Measurements from ENCODE around the gene NPFFR2. TPM values are rescaled to one million over a fixed set of nuclear protein-coding genes. Genes with fewer than 3 reads are reported as not detected.
A peak's percentile ranks its signal among the peaks of the same experiment; 100 is the strongest.

The NPFFR2 gene
- total RNA-seq, 1 experiment from 2014 or later, result not detected

DNA sequence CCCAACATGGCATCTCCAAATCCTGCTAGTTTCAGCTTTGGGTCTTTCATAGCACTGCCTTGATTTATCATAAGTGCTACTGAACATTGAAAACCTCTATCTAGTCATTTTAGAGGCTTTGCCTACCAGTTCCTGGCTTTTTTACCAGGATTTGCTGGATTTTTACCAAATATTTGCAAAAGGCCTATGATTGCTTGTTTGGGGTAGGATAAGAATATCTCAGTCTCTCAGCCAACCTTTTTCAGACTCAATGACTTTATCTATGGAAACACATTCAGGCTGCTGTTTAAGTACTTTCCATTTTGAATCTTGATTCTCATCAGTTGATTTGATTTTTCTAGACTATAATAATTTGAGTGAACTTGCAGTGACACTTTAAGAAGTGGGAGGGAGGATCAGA lies 80.1 kb downstream of the NPFFR2 start (continued):
- TF ChIP-seq, protein P1, sequence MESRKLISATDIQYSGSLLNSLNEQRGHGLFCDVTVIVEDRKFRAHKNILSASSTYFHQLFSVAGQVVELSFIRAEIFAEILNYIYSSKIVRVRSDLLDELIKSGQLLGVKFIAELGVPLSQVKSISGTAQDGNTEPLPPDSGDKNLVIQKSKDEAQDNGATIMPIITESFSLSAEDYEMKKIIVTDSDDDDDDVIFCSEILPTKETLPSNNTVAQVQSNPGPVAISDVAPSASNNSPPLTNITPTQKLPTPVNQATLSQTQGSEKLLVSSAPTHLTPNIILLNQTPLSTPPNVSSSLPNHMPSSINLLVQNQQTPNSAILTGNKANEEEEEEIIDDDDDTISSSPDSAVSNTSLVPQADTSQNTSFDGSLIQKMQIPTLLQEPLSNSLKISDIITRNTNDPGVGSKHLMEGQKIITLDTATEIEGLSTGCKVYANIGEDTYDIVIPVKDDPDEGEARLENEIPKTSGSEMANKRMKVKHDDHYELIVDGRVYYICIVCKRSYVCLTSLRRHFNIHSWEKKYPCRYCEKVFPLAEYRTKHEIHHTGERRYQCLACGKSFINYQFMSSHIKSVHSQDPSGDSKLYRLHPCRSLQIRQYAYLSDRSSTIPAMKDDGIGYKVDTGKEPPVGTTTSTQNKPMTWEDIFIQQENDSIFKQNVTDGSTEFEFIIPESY (IDR thresholded peaks at IDR 0.05; ENCODE audit: extremely low read depth, insufficient replicate concordance, low read length), result no peak
- TF ChIP-seq EZH2 (IDR thresholded peaks at IDR 0.05), result no peak

DNA sequence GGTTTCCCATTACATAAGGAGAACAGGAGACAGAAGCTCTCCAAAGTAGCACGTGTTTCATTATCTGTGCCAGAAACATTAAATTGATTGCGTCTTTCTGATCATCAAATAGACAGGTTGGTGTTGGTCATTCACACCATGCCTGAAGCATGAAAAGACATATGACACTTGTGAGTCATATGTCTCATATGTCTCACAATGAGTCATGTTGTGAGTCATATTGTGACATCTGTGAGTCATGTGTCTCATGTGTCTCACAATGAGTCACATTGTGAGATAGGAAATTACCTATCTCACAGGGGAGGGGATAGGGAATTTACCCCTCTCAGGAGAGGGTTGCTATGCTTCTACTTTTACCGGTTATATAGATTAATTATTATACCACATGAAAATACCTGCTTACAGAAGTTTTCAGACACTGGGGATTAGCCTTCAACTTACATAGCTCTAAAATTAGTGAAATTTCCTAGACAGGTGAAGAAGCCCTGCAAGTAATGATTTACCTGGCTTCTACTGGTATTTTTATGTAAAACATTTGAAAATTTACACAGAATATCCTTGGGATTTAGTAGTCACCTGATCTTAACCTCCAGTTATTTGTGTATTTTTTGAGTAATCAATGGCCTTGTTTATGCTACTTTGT lies 80.8 kb downstream of the NPFFR2 start:
- Histone ChIP-seq H3K4me1 (ENCODE audit: control insufficient read depth in 1 of 2, insufficient read depth in 2 of 2, low read length in 2 of 2) (no peaks in the 10 kb centered on the region), H4K20me1 (ENCODE audit: insufficient read depth) (no peaks in the 10 kb centered on the region), H3K27ac (ENCODE audit: low read depth, low read length) (no peak overlapping the region), H3K4me2 (ENCODE audit: low read length) (no peak overlapping the region), H3K9me3 (ENCODE audit: control insufficient read depth in 1 of 2, insufficient read depth in 1 of 2, low read depth in 1 of 2, low read length in 2 of 2) (peaks cover 3 to 7% of the 10 kb centered on the region in 2 experiments; a peak in 2 of 4 replicates), H2AFZ (ENCODE audit: low read depth, low read length, poor library complexity, severe bottlenecking) (no peak overlapping the region), H3K79me2 (ENCODE audit: insufficient read depth, low read length) (no peaks in the 10 kb centered on the region), H3K4me3 (replicated peaks in 1 of 2; ENCODE audit: low read depth in 1 of 2, low read length in 2 of 2) (no peak overlapping the region), H3K9me2 (ENCODE audit: insufficient read depth) (no peaks in the 10 kb centered on the region), H3K9ac (ENCODE audit: low read length) (no peak overlapping the region), H3K27me3 (ENCODE audit: insufficient read depth, low read length) (no peaks in the 10 kb centered on the region), H3K36me3 (ENCODE audit: control insufficient read depth in 1 of 2, insufficient read depth in 2 of 2, low read length in 2 of 2) (no peaks in the 10 kb centered on the region)
- POLR2A ChIA-PET, result no interaction called here
- DNase-seq (ENCODE audit: low read depth, low spot score) (peak; percentile 39), ATAC-seq (no peak)
- no TSS peak for BruUV-seq (replicated peaks)
- CTCF ChIA-PET, result no interaction called here
- RAD21 ChIA-PET (ENCODE audit: low non-redundant PET in 1 of 2, low total read pairs in 2 of 2, uncharacterized antibody in 2 of 2, unreplicated experiment in 2 of 2), result no interaction called here
- intact Hi-C loops (cut with micrococcal nuclease), result loop anchor here (1.0 kb wide), 1 partner anchor 13 kb away; no protein-coding TSS in a partner anchor
- TF ChIP-seq POLR2A (IDR thresholded peaks at IDR 0.05; ENCODE audit: borderline replicate concordance, extremely low read depth, insufficient read depth, insufficient read length) (no peak), ZNF274 (IDR thresholded peaks at IDR 0.05; ENCODE audit: low read depth, low read length) (no peak), TCF7L2 (IDR thresholded peaks at IDR 0.05; ENCODE audit: borderline replicate concordance, extremely low read depth, insufficient read depth, insufficient read length) (peak; percentile 24), CEBPB (IDR thresholded peaks at IDR 0.05; ENCODE audit: low read depth) (0 out of 2 replicates have a peak, but pooled peaks have one; percentile 11), EGR1 (IDR thresholded peaks at IDR 0.05; ENCODE audit: low read depth) (no peak), EZH2 (IDR thresholded peaks at IDR 0.05) (no peak), SP1 (IDR thresholded peaks at IDR 0.05; ENCODE audit: low read depth) (peak; percentile 33; the same call in 1 of the 2 replicates), JUND (IDR thresholded peaks at IDR 0.05) (peak; percentile 66), SIN3A (IDR thresholded peaks at IDR 0.05; ENCODE audit: low read depth) (no peak), ELF1 (IDR thresholded peaks at IDR 0.05; ENCODE audit: borderline replicate concordance, low read depth) (no peak)
- TF ChIP-seq, protein P1 (IDR thresholded peaks at IDR 0.05; ENCODE audit: extremely low read depth, insufficient replicate concordance, low read length), result no peak
- TF ChIP-seq, protein P2, sequence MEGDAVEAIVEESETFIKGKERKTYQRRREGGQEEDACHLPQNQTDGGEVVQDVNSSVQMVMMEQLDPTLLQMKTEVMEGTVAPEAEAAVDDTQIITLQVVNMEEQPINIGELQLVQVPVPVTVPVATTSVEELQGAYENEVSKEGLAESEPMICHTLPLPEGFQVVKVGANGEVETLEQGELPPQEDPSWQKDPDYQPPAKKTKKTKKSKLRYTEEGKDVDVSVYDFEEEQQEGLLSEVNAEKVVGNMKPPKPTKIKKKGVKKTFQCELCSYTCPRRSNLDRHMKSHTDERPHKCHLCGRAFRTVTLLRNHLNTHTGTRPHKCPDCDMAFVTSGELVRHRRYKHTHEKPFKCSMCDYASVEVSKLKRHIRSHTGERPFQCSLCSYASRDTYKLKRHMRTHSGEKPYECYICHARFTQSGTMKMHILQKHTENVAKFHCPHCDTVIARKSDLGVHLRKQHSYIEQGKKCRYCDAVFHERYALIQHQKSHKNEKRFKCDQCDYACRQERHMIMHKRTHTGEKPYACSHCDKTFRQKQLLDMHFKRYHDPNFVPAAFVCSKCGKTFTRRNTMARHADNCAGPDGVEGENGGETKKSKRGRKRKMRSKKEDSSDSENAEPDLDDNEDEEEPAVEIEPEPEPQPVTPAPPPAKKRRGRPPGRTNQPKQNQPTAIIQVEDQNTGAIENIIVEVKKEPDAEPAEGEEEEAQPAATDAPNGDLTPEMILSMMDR (IDR thresholded peaks at IDR 0.05 in 2 of 3, conservative IDR thresholded peaks at IDR 0.05 in 1 of 3; ENCODE audit: borderline replicate concordance in 1 of 3, insufficient read depth in 1 of 3, low read depth in 2 of 3, low read length in 2 of 3), result no peak
- TF ChIP-seq, protein P3, sequence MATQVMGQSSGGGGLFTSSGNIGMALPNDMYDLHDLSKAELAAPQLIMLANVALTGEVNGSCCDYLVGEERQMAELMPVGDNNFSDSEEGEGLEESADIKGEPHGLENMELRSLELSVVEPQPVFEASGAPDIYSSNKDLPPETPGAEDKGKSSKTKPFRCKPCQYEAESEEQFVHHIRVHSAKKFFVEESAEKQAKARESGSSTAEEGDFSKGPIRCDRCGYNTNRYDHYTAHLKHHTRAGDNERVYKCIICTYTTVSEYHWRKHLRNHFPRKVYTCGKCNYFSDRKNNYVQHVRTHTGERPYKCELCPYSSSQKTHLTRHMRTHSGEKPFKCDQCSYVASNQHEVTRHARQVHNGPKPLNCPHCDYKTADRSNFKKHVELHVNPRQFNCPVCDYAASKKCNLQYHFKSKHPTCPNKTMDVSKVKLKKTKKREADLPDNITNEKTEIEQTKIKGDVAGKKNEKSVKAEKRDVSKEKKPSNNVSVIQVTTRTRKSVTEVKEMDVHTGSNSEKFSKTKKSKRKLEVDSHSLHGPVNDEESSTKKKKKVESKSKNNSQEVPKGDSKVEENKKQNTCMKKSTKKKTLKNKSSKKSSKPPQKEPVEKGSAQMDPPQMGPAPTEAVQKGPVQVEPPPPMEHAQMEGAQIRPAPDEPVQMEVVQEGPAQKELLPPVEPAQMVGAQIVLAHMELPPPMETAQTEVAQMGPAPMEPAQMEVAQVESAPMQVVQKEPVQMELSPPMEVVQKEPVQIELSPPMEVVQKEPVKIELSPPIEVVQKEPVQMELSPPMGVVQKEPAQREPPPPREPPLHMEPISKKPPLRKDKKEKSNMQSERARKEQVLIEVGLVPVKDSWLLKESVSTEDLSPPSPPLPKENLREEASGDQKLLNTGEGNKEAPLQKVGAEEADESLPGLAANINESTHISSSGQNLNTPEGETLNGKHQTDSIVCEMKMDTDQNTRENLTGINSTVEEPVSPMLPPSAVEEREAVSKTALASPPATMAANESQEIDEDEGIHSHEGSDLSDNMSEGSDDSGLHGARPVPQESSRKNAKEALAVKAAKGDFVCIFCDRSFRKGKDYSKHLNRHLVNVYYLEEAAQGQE (IDR thresholded peaks at IDR 0.05; ENCODE audit: low read depth), result no peak
- TF ChIP-seq, protein P4, sequence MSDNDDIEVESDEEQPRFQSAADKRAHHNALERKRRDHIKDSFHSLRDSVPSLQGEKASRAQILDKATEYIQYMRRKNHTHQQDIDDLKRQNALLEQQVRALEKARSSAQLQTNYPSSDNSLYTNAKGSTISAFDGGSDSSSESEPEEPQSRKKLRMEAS (IDR thresholded peaks at IDR 0.05), result no peak; the same call in 1 of the 2 replicates

Measured in HCT116 (cell line).